GM20000 (cell line): ENCODE results near the gene SLC29A4.
A peak's percentile ranks its signal among the peaks of the same experiment; 100 is the strongest.
"Not testable (repeated sequence)": the region's sequence is repeated elsewhere in the genome, so short reads cannot be mapped to it uniquely, and the experiment has no call there.

Experiments used
- DNase-seq: peaks from one replicate; pipeline ENCODE4 v3.0.0; 2012; ENCODE audit warnings: low spot score
- TF ChIP-seq, protein P1 (sequence below): IDR thresholded peaks from 2 replicates; pipeline ENCODE4 v1.5.1; 2012; ENCODE audit warnings: mild to moderate bottlenecking, control low read depth; ENCODE audit errors: extremely low read depth, missing control alignments

The SLC29A4 gene

DNA sequence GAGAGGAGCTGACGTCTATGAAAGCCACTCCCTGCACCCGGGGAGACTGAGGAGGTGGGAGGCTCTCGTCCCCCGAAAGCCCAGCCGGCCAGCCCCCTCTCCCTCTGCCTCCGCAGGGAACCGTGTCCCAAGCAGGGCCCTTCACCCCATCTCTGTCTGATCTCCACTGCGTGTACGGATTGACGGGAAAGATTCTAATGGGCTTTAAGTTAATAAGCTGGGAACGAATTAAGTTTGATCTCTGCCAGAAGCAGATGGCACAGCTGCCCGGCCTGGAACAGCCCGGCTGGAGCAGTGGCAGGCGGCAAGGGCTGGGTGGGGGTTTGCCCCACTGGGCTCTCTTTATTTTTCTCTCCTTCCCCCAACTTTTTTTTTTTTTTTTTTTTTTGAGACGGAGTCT is 6.1 kb upstream of the SLC29A4 start:
- DNase-seq: no peak
- TF ChIP-seq, protein P1, sequence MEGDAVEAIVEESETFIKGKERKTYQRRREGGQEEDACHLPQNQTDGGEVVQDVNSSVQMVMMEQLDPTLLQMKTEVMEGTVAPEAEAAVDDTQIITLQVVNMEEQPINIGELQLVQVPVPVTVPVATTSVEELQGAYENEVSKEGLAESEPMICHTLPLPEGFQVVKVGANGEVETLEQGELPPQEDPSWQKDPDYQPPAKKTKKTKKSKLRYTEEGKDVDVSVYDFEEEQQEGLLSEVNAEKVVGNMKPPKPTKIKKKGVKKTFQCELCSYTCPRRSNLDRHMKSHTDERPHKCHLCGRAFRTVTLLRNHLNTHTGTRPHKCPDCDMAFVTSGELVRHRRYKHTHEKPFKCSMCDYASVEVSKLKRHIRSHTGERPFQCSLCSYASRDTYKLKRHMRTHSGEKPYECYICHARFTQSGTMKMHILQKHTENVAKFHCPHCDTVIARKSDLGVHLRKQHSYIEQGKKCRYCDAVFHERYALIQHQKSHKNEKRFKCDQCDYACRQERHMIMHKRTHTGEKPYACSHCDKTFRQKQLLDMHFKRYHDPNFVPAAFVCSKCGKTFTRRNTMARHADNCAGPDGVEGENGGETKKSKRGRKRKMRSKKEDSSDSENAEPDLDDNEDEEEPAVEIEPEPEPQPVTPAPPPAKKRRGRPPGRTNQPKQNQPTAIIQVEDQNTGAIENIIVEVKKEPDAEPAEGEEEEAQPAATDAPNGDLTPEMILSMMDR: no peak

GRCh38 chr7:5278766-5279165 is 4.0 kb upstream of the SLC29A4 start:
- no peak for DNase-seq
- TF ChIP-seq, protein P1: no peak

- DNase-seq: no peak
Measured at GRCh38 chr7:5279734-5280133, 3.0 kb upstream of the SLC29A4 start.

GRCh38 chr7:5281598-5282500 is 894 bp upstream of the SLC29A4 start:
- DNase-seq: not testable (repeated sequence)

More at GRCh38 chr7:5279734-5280133, 3.0 kb upstream of the SLC29A4 start:
- TF ChIP-seq, protein P1: no peak

- DNase-seq: no peak
Measured at GRCh38 chr7:5283421-5284303, 919 bp downstream of the SLC29A4 start.

DNA sequence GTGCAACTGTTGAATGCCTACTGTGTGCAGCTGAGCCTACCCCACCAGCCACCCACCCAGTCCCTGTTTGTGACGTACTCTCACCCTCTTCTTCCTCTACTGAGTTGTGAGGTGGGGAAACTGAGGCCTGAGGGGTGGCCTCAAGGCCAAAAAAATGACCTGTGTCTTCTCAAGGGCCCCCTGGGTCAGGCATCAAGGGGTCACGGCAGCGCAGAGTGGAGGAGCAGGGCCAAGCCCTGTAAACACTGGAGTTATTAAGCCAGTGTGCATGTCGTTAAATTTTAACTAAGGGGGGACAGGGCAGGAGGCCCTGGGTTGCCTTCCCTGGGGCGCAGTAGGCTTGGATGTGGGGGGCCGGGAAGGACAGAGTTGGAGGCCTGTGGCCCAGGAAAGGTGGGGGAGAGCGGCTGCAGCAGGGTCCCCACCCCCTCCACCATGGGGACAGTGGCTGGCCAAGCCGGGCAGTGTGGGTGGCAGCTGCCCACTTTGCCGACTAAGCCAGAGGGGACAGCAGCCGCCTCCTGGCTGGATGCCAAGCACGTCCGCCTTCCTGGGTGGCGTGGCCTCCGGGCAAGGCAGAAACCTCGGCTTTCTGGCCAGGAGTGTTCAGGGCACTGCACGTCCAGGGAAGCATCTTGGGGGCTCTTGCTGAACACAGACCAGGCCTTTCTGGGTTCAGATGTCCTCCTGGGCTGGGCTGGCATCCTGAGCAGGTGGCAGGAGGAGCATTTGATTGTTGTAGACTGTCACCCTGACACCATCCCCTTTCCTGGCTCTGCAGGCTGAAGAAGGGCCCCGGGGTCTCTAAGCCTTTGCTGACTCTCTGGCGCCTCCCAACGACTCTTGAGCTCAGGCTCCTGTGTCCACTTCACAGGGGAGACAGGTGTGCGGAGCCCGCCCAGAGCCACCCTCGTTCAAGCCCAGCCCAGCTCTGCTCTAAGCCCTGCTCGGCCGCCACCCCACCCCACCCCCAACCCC is 1.9 kb downstream of the SLC29A4 start:
- peak; percentile 79 for DNase-seq
- TF ChIP-seq, protein P1: peak; percentile 31

More at GRCh38 chr7:5283421-5284303, 919 bp downstream of the SLC29A4 start:
- TF ChIP-seq, protein P1: no peak

GRCh38 chr7:5286933-5287332 is 4.2 kb downstream of the SLC29A4 start:
- no peak for DNase-seq
- TF ChIP-seq, protein P1: no peak

GRCh38 chr7:5287373-5287772 is 4.6 kb downstream of the SLC29A4 start:
- DNase-seq: not testable (repeated sequence)
